NCI-H1930 (cell line): Measurements from ENCODE around the gene NTF4.

ENCODE experiments used
- DNase-seq, 2 experiments: peaks; one replicate each; lab custom pipeline; 2025; lab: John Stamatoyannopoulos, UW

Gene NTF4

GRCh38 chr19:49064768-49065611 lies at the start of gene NTF4:
Gene NTF4, minus strand, starts transcription at chr19:49064818. Its CDS starts 2,821 bp downstream, at chr19:49061997.
- DNase-seq: peak; percentile 59 to 74

- peak; percentile 43 to 81 for DNase-seq
Measured at GRCh38 chr19:49113762-49114629, 49.4 kb upstream of the NTF4 start, which contains the start of gene LIN7B. Gene LIN7B, plus strand, starts transcription at chr19:49114370. Its CDS starts 35 bp downstream, at chr19:49114405.

- no peak for DNase-seq
Measured at GRCh38 chr19:49111218-49111998, 46.8 kb upstream of the NTF4 start.

- no peak for DNase-seq
Measured at GRCh38 chr19:49110567-49110966, 45.9 kb upstream of the NTF4 start.

- DNase-seq: no peak
Measured at GRCh38 chr19:49109569-49110233, 45.1 kb upstream of the NTF4 start.

- no peak for DNase-seq
Measured at GRCh38 chr19:49109051-49109450, 44.4 kb upstream of the NTF4 start.

- DNase-seq: no peak
Measured at GRCh38 chr19:49107625-49108459, 43.2 kb upstream of the NTF4 start.

- DNase-seq: peak; percentile 40 to 66
Measured at GRCh38 chr19:49106648-49107135, 42.1 kb upstream of the NTF4 start.

- DNase-seq: no peak
Measured at GRCh38 chr19:49104229-49104864, 39.7 kb upstream of the NTF4 start.

- DNase-seq: no peak
Measured at GRCh38 chr19:49103331-49104085, 38.9 kb upstream of the NTF4 start.

- DNase-seq: no peak
Measured at GRCh38 chr19:49102303-49102702, 37.7 kb upstream of the NTF4 start.

- no peak for DNase-seq
Measured at GRCh38 chr19:49101160-49101559, 36.5 kb upstream of the NTF4 start.

GRCh38 chr19:49098795-49099194 lies 34.2 kb upstream of the NTF4 start:
- no peak for DNase-seq

GRCh38 chr19:49097453-49098288 lies 33.1 kb upstream of the NTF4 start:
- DNase-seq: peak; percentile 66 to 76

- DNase-seq: no peak
Measured at GRCh38 chr19:49094505-49095482, 30.2 kb upstream of the NTF4 start.

- DNase-seq: no peak
Measured at GRCh38 chr19:49092686-49093085, 28.1 kb upstream of the NTF4 start.
